SK-N-SH (cell line): ENCODE measurements around the gene HTT. TPM values are rescaled to one million over a fixed set of nuclear protein-coding genes. Genes with fewer than 3 reads are reported as not detected.
"Not testable (repeated sequence)": the region's sequence is repeated elsewhere in the genome, so short reads cannot be mapped to it uniquely, and the experiment has no call there.

Experiments
- CTCF ChIA-PET: fragments of 300-600, 350-600 bp; formaldehyde crosslinking; extraction: SDS; loops from one replicate; lab custom pipeline; 2021; lab: Yijun Ruan, JAX
- POLR2A ChIA-PET: fragments of 350-600 bp; sonication (Branson Sonifier 250); formaldehyde crosslinking; extraction: SDS; loops from one replicate; lab custom pipeline; 2020; ENCODE audit warnings: antibody characterized with exemption, inconsistent platforms; lab: Yijun Ruan, JAX
- DNase-seq: peaks from one replicate; pipeline ENCODE4 v3.0.0; 2012
- H2AFZ ChIP-seq: fragments of 200-600 bp; sonication (generic); 2 replicates; pipeline ENCODE4 v1.8.1; 2016; ENCODE audit warnings: antibody characterized with exemption, mild to moderate bottlenecking, low read depth
- H3F3A ChIP-seq: fragments of 200-600 bp; sonication (generic); replicated peaks from 2 replicates; pipeline ENCODE3; 2016; ENCODE audit warnings: antibody characterized with exemption, mild to moderate bottlenecking; ENCODE audit not compliant: insufficient read depth
- H3K27ac ChIP-seq, 2 experiments: fragments of 200-500 bp in 1 of 2; fragments of 200-600 bp in 1 of 2; sonication (Bioruptor generic) in 1 of 2; sonication (generic), shearing (Covaris generic) in 1 of 2; 2 replicates each; pipeline versions ENCODE4 v1.5.1 to v1.6.1; 2014 to 2016; ENCODE audit warnings: low read depth in 2 of 2, inconsistent platforms in 1 of 2, low read length in 1 of 2, mild to moderate bottlenecking in 1 of 2, mixed read lengths in 1 of 2
- H3K27me3 ChIP-seq: fragments of 200-600 bp; sonication (generic), shearing (Covaris generic); 2 replicates; pipeline ENCODE4 v1.6.1; 2016; ENCODE audit warnings: mixed run types; ENCODE audit not compliant: insufficient read depth
- H3K36me3 ChIP-seq, 2 experiments: fragments of 200-500 bp in 1 of 2; fragments of 200-600 bp in 1 of 2; sonication (Bioruptor generic) in 1 of 2; sonication (generic) in 1 of 2; replicated peaks in 1 of 2; 2 replicates each; pipeline versions ENCODE3 to v1.5.1; 2014 to 2016; ENCODE audit warnings: low read length in 1 of 2, mild to moderate bottlenecking in 1 of 2; ENCODE audit not compliant: insufficient read depth in 2 of 2, control insufficient read depth in 1 of 2
- H3K4me1 ChIP-seq, 2 experiments: fragments of 200-500 bp in 1 of 2; fragments of 200-600 bp in 1 of 2; sonication (Bioruptor generic) in 1 of 2; sonication (generic), shearing (Covaris generic) in 1 of 2; 2 replicates each; pipeline versions ENCODE4 v1.5.1 to v1.6.1; 2014 to 2016; ENCODE audit warnings: low read depth in 1 of 2, low read length in 1 of 2, mixed run types in 1 of 2; ENCODE audit not compliant: insufficient read depth in 2 of 2, control insufficient read depth in 1 of 2
- H3K4me2 ChIP-seq: fragments of 200-600 bp; sonication (generic), shearing (Covaris generic); 2 replicates; pipeline ENCODE4 v1.6.1; 2017; ENCODE audit warnings: mixed run types
- H3K4me3 ChIP-seq, 2 experiments: fragments of 200-500 bp in 1 of 2; fragments of 200-600 bp in 1 of 2; sonication (Bioruptor generic) in 1 of 2; sonication (generic), shearing (Covaris generic) in 1 of 2; 2 replicates each; pipeline versions ENCODE4 v1.5.1 to v1.8.1; 2014 to 2016; ENCODE audit warnings: low read depth in 2 of 2, inconsistent platforms in 1 of 2, low read length in 1 of 2, mild to moderate bottlenecking in 1 of 2, mixed read lengths in 1 of 2, moderate library complexity in 1 of 2
- H3K79me2 ChIP-seq: fragments of 200-600 bp; sonication (generic); 2 replicates; pipeline ENCODE4 v1.8.1; 2017; ENCODE audit warnings: mild to moderate bottlenecking; ENCODE audit not compliant: insufficient read depth
- H3K9ac ChIP-seq: fragments of 200-600 bp; sonication (generic); 2 replicates; pipeline ENCODE4 v1.6.1; 2017; ENCODE audit warnings: mixed run types
- H3K9me2 ChIP-seq: fragments of 200-600 bp; sonication (generic); 2 replicates; pipeline ENCODE4 v1.6.1; 2017; ENCODE audit warnings: mixed run types
- H3K9me3 ChIP-seq: fragments of 200-600 bp; sonication (generic); 2 replicates; pipeline ENCODE4 v1.6.1; 2017; ENCODE audit warnings: mixed run types, mild to moderate bottlenecking, moderate library complexity
- H4K20me1 ChIP-seq: fragments of 200-600 bp; sonication (generic); 2 replicates; pipeline ENCODE4 v1.6.1; 2017; ENCODE audit warnings: mild to moderate bottlenecking, mixed run types; ENCODE audit not compliant: insufficient read depth
- CHD2 ChIP-seq: fragments of 150-350 bp; IDR thresholded peaks from 2 replicates; pipeline ENCODE4 v1.6.1; 2018; ENCODE audit warnings: low read length; ENCODE audit not compliant: partially characterized antibody
- CTCF ChIP-seq: fragments of 200-600 bp; sonication (generic); IDR thresholded peaks from 2 replicates; pipeline ENCODE4 v1.6.1; 2017; ENCODE audit warnings: antibody characterized with exemption, mild to moderate bottlenecking, moderate library complexity
- EP300 ChIP-seq, 2 experiments: IDR thresholded peaks; 2 replicates each; pipeline versions ENCODE4 v1.4.0 to v1.6.1; 2012; ENCODE audit warnings: borderline replicate concordance in 1 of 2, low read depth in 1 of 2, low read length in 1 of 2
- GABPA ChIP-seq: IDR thresholded peaks from 2 replicates; pipeline ENCODE4 v1.4.0; 2012; ENCODE audit warnings: low read depth, mild to moderate bottlenecking
- GATA2 ChIP-seq: sonication (generic); formaldehyde crosslinking; IDR thresholded peaks from 2 replicates; pipeline ENCODE4 v1.5.0; 2020; ENCODE audit warnings: mild to moderate bottlenecking, missing genetic modification reagents
- JUND ChIP-seq: IDR thresholded peaks from 2 replicates; pipeline ENCODE4 v1.4.0; 2012
- MEF2A ChIP-seq: IDR thresholded peaks from 2 replicates; pipeline ENCODE4 v1.4.0; 2012; ENCODE audit warnings: low read depth, borderline replicate concordance
- MXI1 ChIP-seq: IDR thresholded peaks from 2 replicates; pipeline ENCODE4 v1.6.1; 2012; ENCODE audit warnings: mild to moderate bottlenecking, low read depth, low read length, improper control_type of control experiment
- NFIC ChIP-seq: IDR thresholded peaks from 2 replicates; pipeline ENCODE4 v1.4.0; 2012; ENCODE audit warnings: borderline replicate concordance
- PBX3 ChIP-seq: IDR thresholded peaks from 2 replicates; pipeline ENCODE4; 2012
- POLR2AphosphoS5 ChIP-seq: IDR thresholded peaks from 2 replicates; pipeline ENCODE4 v1.6.1; 2012; ENCODE audit warnings: low read depth, low read length
- RCOR1 ChIP-seq: fragments of 150-350 bp; IDR thresholded peaks from 2 replicates; pipeline ENCODE4 v1.6.1; 2017; ENCODE audit warnings: antibody characterized with exemption, low read length
- RXRA ChIP-seq: IDR thresholded peaks from 2 replicates; pipeline ENCODE4 v1.4.0; 2012; ENCODE audit warnings: low read depth, mild to moderate bottlenecking, borderline replicate concordance
- SIN3A ChIP-seq: IDR thresholded peaks from 2 replicates; pipeline ENCODE4 v1.6.1; 2012; ENCODE audit warnings: low read depth, mild to moderate bottlenecking, low read length, moderate library complexity, borderline replicate concordance
- TCF12 ChIP-seq: IDR thresholded peaks from 2 replicates; pipeline ENCODE4 v1.4.0; 2012
- USF1 ChIP-seq: IDR thresholded peaks from 2 replicates; pipeline ENCODE4 v1.4.0; 2012; ENCODE audit warnings: low read depth, borderline replicate concordance
- YY1 ChIP-seq: IDR thresholded peaks from 2 replicates; pipeline ENCODE4 v1.4.0; 2012; ENCODE audit warnings: low read depth, mild to moderate bottlenecking
- WGBS: methylation state at CpG from one replicate; pipeline ENCODE4 v1.1.6; 2017; ENCODE audit warnings: low lambda C conversion rate; 5-methylcytosine and 5-hydroxymethylcytosine counted together
- polyA plus RNA-seq, 3 experiments: library from polyadenylated mRNA; depleted of rRNA; stranded (reverse); fragments of >200 nt; gene quantifications; 2 replicates each; pipeline ENCODE4 v1.2.3, GENCODE V29; 2012

Gene HTT
- polyA plus RNA-seq, 1 of the 3 experiments (the other 2 are of a cell fraction), result 11.3 TPM

- no peak for TF ChIP-seq CHD2
- no peak for TF ChIP-seq PBX3
- no peak for TF ChIP-seq RXRA
- TF ChIP-seq, all 33 proteins: peak for 0
These were observed 86.0 kb downstream of the HTT start (continued) for GRCh38 chr4:3160438-3160837.

GRCh38 chr4:3161044-3161443 is 86.6 kb downstream of the HTT start:
- WGBS, result 94% methylated on average over 4 of the region's 4 CpGs
- CTCF ChIA-PET, H3K27ac ChIP-seq, H3K4me1 ChIP-seq, H2AFZ ChIP-seq, H3K4me3 ChIP-seq, H3K9ac ChIP-seq, H4K20me1 ChIP-seq, H3K9me2 ChIP-seq, H3K9me3 ChIP-seq, H3F3A ChIP-seq, DNase-seq, POLR2A ChIA-PET, H3K4me2 ChIP-seq, H3K27me3 ChIP-seq: not testable (repeated sequence)
- peaks cover 31% of the 10 kb centered on the region; the same call in 1 of the 2 replicates for H3K79me2 ChIP-seq
- peaks cover 29 to 60% of the 10 kb centered on the region in 2 experiments for H3K36me3 ChIP-seq

- H3K27me3 ChIP-seq, H3K9me3 ChIP-seq, H2AFZ ChIP-seq, H3K9ac ChIP-seq, H3F3A ChIP-seq, H4K20me1 ChIP-seq, H3K4me1 ChIP-seq, DNase-seq, H3K4me3 ChIP-seq, H3K9me2 ChIP-seq, H3K4me2 ChIP-seq, POLR2A ChIA-PET, H3K27ac ChIP-seq: not testable (repeated sequence)
- H3K79me2 ChIP-seq, result peaks cover 45% of the 10 kb centered on the region
- CTCF ChIA-PET, result interaction anchor here (1.2 kb wide), 1 partner anchor 277 kb away, joined by 3 read pairs; no protein-coding TSS in a partner anchor
- WGBS, result 92% methylated on average over 6 of the region's 6 CpGs
- peaks cover 13 to 50% of the 10 kb centered on the region in 2 experiments for H3K36me3 ChIP-seq
These were observed 92.0 kb downstream of the HTT start for GRCh38 chr4:3166434-3166833.

GRCh38 chr4:3168029-3168428 is 93.5 kb downstream of the HTT start:
- ChIA-PET POLR2A (no interaction called here), CTCF (interaction anchor here (1.1 kb wide), 1 partner anchor 22 kb away, joined by 3 read pairs; no protein-coding TSS in a partner anchor)
- Histone ChIP-seq H3K9me3 (0 out of 2 replicates have a peak, but pooled peaks cover 4% of the 10 kb centered on the region), H4K20me1 (no peaks in the 10 kb centered on the region), H3K27ac (peak overlapping the region in 1 of 2 experiments; percentile 9; a peak in 1 of 4 replicates), H3K4me1 (peaks cover 0 to 4% of the 10 kb centered on the region in 2 experiments; a peak in 1 of 4 replicates), H3K4me2 (no peak overlapping the region), H3K27me3 (no peaks in the 10 kb centered on the region), H3K79me2 (peaks cover 33% of the 10 kb centered on the region), H2AFZ (no peak overlapping the region), H3K9me2 (no peaks in the 10 kb centered on the region), H3F3A (no peaks in the 10 kb centered on the region), H3K4me3 (no peak overlapping the region), H3K9ac (no peak overlapping the region), H3K36me3 (peaks cover 26 to 45% of the 10 kb centered on the region in 2 experiments)
- 92% methylated on average over 3 of the region's 3 CpGs for WGBS
- peak; percentile 10 for DNase-seq
- no peak for TF ChIP-seq EP300 (IDR thresholded peaks at IDR 0.05; ENCODE audit: borderline replicate concordance in 1 of 2, low read depth in 1 of 2, low read length in 1 of 2)
- no peak for TF ChIP-seq POLR2AphosphoS5
- TF ChIP-seq SIN3A, result no peak
- TF ChIP-seq MEF2A, result no peak
- no peak for TF ChIP-seq CTCF
- TF ChIP-seq YY1, result no peak
- TF ChIP-seq TCF12, result no peak
- no peak for TF ChIP-seq USF1
- no peak for TF ChIP-seq NFIC
- no peak for TF ChIP-seq GABPA
- TF ChIP-seq RCOR1, result no peak
- no peak for TF ChIP-seq PBX3
- no peak for TF ChIP-seq GATA2 (CRISPR knock-in tag)
- TF ChIP-seq JUND, result no peak
- TF ChIP-seq MXI1, result no peak
